EH (cell line): Measurements from ENCODE around the gene GNB1L.

Source experiments
- DNase-seq: peaks from one replicate; pipeline ENCODE4 v3.0.0-alpha.2; 2015; ENCODE audit warnings: low read depth

The GNB1L gene

GRCh38 chr22:19876314-19876940, 21.8 kb upstream of the GNB1L start:
- no peak for DNase-seq

DNA sequence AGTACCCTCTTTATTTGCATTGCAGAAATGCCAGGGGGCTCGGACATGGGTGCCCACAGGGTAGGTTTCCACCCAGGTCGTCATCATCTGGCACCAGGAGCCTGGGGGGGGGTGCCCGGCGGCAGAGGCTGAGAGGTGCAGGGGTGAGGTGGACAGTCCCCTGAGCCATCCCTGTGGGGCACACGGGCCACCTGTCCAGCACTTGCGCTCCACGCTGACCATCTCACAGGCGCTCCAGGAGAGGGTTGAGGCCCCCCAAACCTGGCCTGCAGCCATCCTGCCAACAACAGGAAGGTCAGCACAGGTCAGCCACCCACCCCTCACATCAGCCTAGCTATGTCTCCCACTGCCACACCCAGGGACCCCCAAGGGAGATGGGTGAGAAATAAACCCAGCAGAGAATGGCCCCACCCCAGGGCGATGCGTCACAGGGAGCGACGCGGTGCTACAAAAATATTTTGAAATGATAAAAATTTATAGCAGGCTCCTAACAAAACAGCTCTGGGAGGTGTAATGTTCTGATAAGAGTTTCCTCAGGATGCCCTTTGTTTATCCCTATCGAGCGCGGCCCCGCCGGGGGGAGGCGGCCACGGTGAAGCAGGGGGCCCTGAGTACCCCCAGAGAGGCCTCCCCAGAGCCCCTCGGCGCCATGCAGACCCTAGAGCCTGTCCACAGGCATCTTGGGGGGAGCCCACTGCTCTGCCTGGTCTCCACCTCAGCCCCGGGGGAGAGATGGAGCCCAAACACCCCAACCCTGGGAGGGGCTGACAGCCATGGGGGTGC, 21.0 kb upstream of the GNB1L start:
- DNase-seq = no peak

- no peak for DNase-seq
Measured at GRCh38 chr22:19875061-19875530, 20.4 kb upstream of the GNB1L start.

GRCh38 chr22:19874307-19875060, 19.8 kb upstream of the GNB1L start:
- no peak for DNase-seq

- DNase-seq = no peak
Measured at GRCh38 chr22:19873960-19874306, 19.3 kb upstream of the GNB1L start.

GRCh38 chr22:19873138-19873959, 18.7 kb upstream of the GNB1L start:
- DNase-seq = no peak

DNA sequence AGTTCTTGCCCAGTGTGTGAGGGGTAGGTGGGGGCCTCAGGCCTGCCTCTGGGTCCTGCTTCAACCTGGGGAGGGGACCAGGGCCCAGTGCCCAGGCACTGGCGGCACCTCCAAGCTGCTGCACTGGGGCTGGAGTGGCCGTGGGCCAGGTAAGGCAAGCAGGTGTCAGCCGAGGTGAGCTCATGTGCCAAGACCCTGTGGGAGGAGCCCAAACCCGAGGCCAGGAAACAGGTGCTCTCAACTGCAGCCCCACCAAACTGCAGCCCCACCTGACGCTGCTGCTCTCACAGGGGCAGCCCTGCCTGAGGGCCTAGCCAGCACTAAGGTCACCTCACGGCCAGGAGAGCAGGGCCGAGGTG, 18.1 kb upstream of the GNB1L start:
- no peak for DNase-seq

GRCh38 chr22:19871845-19872778, 17.4 kb upstream of the GNB1L start:
- DNase-seq = no peak

DNA sequence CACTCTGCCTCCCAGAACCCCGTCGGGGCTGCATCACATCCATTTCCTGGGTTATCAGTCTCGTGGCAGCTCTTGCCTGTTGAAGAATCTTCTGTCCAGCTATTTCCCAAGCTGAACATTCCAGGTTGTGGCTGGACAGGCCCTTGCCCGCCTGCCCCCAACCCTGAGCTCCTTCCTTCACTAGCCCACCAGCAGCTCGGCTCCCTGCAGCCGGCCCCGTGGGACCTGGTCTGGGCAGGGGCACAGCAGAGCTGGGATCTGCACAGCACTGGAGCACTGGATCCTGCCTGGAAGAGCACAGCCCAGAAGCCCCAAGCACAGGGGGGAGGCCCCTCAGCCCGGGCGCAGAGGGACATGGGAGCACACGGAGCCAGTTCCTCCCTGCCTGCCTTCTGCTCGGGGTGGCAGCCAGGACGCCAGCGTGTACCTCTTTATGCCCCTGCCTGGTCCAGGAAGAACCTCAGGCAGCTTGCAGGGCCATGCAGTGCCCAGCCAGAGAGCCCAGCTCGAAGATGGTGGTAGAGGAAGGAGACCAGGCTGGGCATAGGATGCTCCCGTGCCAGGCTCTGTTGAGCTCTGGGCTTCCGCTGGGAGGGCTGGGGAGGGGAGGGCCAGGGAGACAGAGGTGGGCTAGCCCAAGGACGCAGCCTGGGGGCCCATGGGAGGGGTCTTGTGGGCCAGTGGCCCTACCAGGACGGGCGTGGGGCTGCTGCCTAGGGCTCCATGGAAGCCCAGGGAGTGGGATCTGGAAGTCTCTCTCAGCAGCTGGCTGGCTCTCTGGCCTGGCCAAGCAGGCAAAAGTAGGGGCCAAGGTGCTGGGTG, 16.6 kb upstream of the GNB1L start:
- DNase-seq = no peak

DNA sequence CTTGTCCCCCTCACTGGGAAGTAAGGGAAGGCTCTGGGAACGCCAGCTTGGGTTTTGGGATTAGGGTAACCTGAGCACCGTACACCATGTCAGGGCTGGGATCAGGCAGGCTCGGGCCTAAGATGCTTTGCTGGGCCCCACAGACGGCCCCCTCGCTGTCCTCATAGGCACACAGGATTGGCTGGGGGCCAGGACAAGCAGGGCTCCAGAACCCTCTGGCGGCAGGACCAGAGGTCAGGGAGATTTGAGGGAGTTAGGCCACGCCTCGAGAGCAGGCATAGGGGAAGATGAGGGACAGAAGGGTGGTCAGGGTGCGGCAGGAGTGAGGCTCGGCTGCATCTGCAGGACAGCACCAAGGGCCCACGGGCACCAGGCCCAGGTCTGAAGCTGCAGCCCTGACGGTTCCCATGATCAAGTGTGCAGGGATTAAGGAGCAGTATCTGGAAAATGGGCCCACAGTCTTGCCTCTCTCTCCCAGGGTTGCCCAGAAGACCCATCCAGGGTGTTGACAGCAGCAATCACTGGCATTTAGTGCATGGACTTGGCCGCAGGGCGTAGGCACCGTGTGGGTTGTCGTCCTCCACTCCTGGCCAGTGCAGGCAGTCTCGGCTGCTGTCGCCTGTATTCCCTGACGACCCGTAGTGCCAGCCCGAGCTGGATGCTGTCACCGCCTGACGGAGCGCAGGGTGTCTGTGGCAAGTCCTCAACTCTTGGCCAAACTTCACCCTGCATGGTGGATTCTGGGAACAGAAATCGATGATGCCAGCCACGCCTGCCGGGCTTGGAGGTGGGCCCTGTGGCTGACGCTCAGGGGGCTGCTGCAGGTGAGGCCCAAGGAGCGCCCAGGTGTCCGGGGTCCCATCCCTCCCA, 15.7 kb upstream of the GNB1L start:
- no peak for DNase-seq

GRCh38 chr22:19869497-19870152, 15.0 kb upstream of the GNB1L start:
- no peak for DNase-seq

- DNase-seq = no peak
Measured at GRCh38 chr22:19868773-19869471, 14.2 kb upstream of the GNB1L start.

DNA sequence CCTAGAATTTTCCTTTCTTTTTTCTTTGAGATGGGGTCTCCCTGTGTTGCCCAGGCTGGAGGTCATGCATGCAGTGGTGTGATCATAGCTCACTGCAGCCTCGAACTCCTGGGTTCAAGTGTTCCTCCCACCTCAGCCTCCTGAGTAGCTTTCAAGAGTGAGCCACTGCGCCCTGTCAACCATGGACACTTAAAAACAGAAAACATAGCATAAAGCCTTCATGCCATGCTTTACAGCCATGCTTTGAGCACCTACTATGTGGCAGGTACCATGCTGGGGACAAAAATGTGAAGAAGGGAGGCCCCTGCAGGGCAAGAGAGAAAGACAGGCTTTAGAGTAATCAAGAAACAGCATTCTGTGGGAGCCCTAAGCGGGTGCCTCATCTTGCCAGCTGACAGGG, 13.7 kb upstream of the GNB1L start:
- DNase-seq = no peak

DNA sequence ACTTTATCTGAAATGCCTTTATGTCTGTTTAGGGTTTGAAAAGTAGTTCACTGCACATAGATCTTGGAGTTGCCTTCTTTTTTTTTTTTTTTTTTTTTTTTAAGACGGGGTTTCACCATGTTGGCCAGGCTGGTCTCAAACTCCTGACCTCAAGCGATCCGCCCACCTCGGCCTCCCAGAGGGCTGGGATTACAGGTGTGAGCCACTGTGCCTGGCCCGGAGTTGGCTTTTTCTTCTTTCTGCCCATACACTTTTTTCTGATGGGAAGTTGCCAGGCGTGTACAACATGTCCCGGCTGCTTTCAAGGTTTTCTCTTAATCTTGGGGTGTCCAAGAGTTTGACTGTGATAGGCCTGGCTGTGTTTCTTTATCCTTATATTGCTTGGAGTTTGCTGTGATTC, 12.9 kb upstream of the GNB1L start:
- no peak for DNase-seq

- no peak for DNase-seq
Measured at GRCh38 chr22:19866665-19867009, 12.0 kb upstream of the GNB1L start.

DNA sequence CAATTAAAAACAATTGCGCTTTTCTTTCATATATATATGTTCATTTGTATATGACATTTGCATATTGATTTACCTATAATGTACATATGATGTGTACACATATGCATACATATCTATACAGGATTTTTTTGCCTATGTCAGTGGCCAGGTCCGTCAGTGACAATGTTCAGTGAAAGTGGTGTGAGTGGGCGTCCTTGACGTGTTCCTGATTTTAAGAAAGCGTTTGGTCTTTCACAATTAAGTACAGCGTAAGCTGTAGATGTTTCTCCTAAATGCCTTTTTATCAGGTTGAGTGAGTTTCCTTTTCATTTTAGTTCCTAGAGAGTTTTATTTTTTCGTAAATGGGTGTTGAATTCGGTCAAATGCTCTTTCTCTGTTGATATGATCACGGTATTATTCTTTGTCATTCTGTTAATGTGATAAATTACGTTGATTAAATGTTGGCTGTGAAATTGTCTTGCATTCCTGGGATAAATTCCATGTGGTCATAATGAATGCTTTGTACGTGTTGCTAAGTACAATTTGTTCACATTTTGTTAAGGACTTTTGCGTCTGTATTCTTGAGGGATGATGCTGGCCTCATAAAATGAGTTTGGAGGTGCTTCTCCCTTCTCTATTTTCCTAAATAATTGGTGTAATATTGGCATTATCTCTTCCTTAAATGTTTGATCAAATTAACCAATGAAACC, 10.6 kb upstream of the GNB1L start:
- DNase-seq = no peak

DNA sequence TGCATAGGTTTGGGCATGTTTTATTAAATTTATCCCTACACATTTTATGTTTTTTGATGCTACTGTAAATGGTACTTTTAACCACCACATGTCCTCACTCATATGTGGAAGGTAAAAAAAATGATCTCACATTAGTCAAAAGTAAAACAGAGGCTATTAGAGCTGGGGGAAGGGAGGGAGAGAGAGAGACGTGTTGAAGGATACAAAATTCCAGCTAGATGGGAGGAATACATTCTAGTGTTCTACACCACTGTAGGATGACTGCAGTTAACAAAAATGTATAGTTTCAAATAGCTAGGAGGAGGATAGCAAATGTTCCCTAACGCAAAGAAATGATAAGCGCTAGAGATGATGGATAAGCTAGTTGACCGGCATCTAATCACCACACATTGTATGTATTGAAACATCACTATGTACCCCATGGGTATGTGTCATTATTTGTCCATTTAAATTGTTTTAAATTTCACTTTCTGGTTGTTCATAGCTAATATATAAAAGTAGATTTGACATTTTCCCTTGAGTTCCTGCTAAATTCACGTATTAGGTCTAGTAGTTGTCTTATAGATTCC, 9.9 kb upstream of the GNB1L start:
- DNase-seq = no peak
